Esophagus muscularis mucosa (tissue), 4 donors: ENCODE results near the gene ZFHX3. TPM values are rescaled to one million over a fixed set of nuclear protein-coding genes. Genes with fewer than 3 reads are reported as not detected.

ENCODE experiments used
- DNase-seq: peaks from one replicate; pipeline ENCODE4 v3.0.0-alpha.2; 2017; ENCODE audit errors: extremely low spot score
- H3K27ac ChIP-seq, 4 donors: fragments of 200-600 bp; sonication (generic); replicated peaks in 1 of 4; 1 replicate in 3 of 4; 2 replicates in 1 of 4; pipeline ENCODE4 v1.5.1; 2016 to 2019; ENCODE audit warnings: mild to moderate bottlenecking in 1 of 4
- H3K27me3 ChIP-seq, 4 donors: fragments of 200-600 bp; sonication (generic); one replicate each; pipeline versions ENCODE4 v1.5.1 to v1.6.0; 2016 to 2019
- H3K36me3 ChIP-seq, 4 donors: fragments of 200-600 bp; sonication (generic); one replicate each; pipeline ENCODE4 v1.5.1; 2016 to 2019
- H3K4me1 ChIP-seq, 4 donors: fragments of 200-600 bp; sonication (generic); one replicate each; pipeline ENCODE4 v1.5.1; 2016 to 2019
- H3K4me3 ChIP-seq, 4 donors: fragments of 200-600 bp; sonication (generic); 1 replicate in 2 of 4; 2 replicates in 2 of 4; pipeline ENCODE4 v1.5.1; 2016 to 2019; ENCODE audit warnings: mild to moderate bottlenecking in 4 of 4, moderate library complexity in 1 of 4
- H3K9me3 ChIP-seq, 4 donors: fragments of 200-600 bp; sonication (generic); 1 replicate in 3 of 4; 2 replicates in 1 of 4; pipeline ENCODE4 v1.5.1; 2016 to 2019
- CTCF ChIP-seq, 3 experiments: fragments of 200-600 bp in 2 of 3; fragments of 450-650 bp in 1 of 3; sonication (generic) in 2 of 3; IDR thresholded peaks; one replicate each; pipeline ENCODE4 v1.5.1; 2017 to 2019; ENCODE audit warnings: antibody characterized with exemption in 3 of 3, mild to moderate bottlenecking in 2 of 3, moderate library complexity in 1 of 3
- EP300 ChIP-seq: sonication (generic); formaldehyde crosslinking; IDR thresholded peaks from one replicate; pipeline ENCODE4 v1.6.1; 2017; ENCODE audit warnings: antibody characterized with exemption
- POLR2A ChIP-seq: fragments of 450-650 bp; IDR thresholded peaks from one replicate; pipeline ENCODE4 v1.6.1; 2017; ENCODE audit warnings: antibody characterized with exemption, moderate library complexity, mild to moderate bottlenecking, low read depth
- POLR2AphosphoS5 ChIP-seq, 2 donors: sonication (generic); formaldehyde crosslinking; IDR thresholded peaks; one replicate each; pipeline ENCODE4 v1.6.1; 2017; ENCODE audit warnings: antibody characterized with exemption in 2 of 2
- WGBS: methylation state at CpG from one replicate; pipeline ENCODE4 v1.1.5; 2018; 5-methylcytosine and 5-hydroxymethylcytosine counted together
- intact Hi-C: fragments of 100-400 bp; cut with DNase I; formaldehyde crosslinking; loops from one replicate; pipeline ENCODE4 v1.15.1; 2023
- total RNA-seq, 4 donors: library from RNA; depleted of rRNA; stranded (reverse); fragments of >200 nt; gene quantifications; one replicate each; pipeline versions ENCODE4 v1.1.0 to v1.2.1, GENCODE V29; 2016

The ZFHX3 gene
- total RNA-seq, 4 donors from 2014 or later = 25.7 to 53.0 (median 30.6) TPM

GRCh38 chr16:73048292-73049080 is 558 bp upstream of the ZFHX3 start:
- H3K4me1 ChIP-seq = peaks cover 66 to 92% (median 85%) of the 10 kb centered on the region in 4 donors
- peak overlapping the region; percentile 80 to 87 (median 82) for H3K4me3 ChIP-seq
- intact Hi-C loops = no loop called here
- peak overlapping the region; percentile 92 to 96 (median 94) for H3K27ac ChIP-seq
- DNase-seq = no peak
- H3K9me3 ChIP-seq = no peaks in the 10 kb centered on the region
- 9% methylated on average over 43 of the region's 57 CpGs for WGBS
- peak; percentile 13 to 63 for TF ChIP-seq POLR2AphosphoS5 (IDR thresholded peaks at IDR 0.05)
- TF ChIP-seq CTCF (IDR thresholded peaks at IDR 0.05) = peak in 2 of 3 experiments; percentile 16 to 29
- no peak for TF ChIP-seq POLR2A
- no peaks in the 10 kb centered on the region for H3K27me3 ChIP-seq
- no peaks in the 10 kb centered on the region for H3K36me3 ChIP-seq

- Histone ChIP-seq H3K27ac (peak overlapping the region; percentile 92 to 96 (median 94)), H3K36me3 (no peaks in the 10 kb centered on the region), H3K4me3 (peak overlapping the region; percentile 80 to 87 (median 82)), H3K9me3 (no peaks in the 10 kb centered on the region), H3K27me3 (no peaks in the 10 kb centered on the region), H3K4me1 (peaks cover 68 to 93% (median 86%) of the 10 kb centered on the region in 4 donors)
- 47% methylated on average over 6 of the region's 6 CpGs for WGBS
- TF ChIP-seq POLR2A (no peak), CTCF (IDR thresholded peaks at IDR 0.05) (no peak), EP300 (no peak), POLR2AphosphoS5 (IDR thresholded peaks at IDR 0.05) (peak in 1 of 2 donors; percentile 74)
- no peak for DNase-seq
- intact Hi-C loops = no loop called here
Measured at GRCh38 chr16:73047221-73047535, 750 bp downstream of the ZFHX3 start.

GRCh38 chr16:73046849-73047214 is 1.1 kb downstream of the ZFHX3 start:
- intact Hi-C loops = no loop called here
- no peaks in the 10 kb centered on the region for H3K36me3 ChIP-seq
- H3K27me3 ChIP-seq = no peaks in the 10 kb centered on the region
- TF ChIP-seq EP300 (no peak), POLR2AphosphoS5 (IDR thresholded peaks at IDR 0.05) (no peak), CTCF (IDR thresholded peaks at IDR 0.05) (no peak), POLR2A (no peak)
- H3K27ac ChIP-seq = peak overlapping the region; percentile 92 to 96 (median 94)
- no peak for DNase-seq
- H3K4me1 ChIP-seq = peaks cover 72 to 93% (median 86%) of the 10 kb centered on the region in 4 donors
- WGBS = 68% methylated on average over 4 of the region's 4 CpGs
- H3K4me3 ChIP-seq = peak overlapping the region; percentile 80 to 87 (median 82)
- H3K9me3 ChIP-seq = no peaks in the 10 kb centered on the region

GRCh38 chr16:73046202-73046848 is 1.6 kb downstream of the ZFHX3 start:
- Histone ChIP-seq H3K9me3 (no peaks in the 10 kb centered on the region), H3K27me3 (no peaks in the 10 kb centered on the region), H3K36me3 (no peaks in the 10 kb centered on the region), H3K27ac (peak overlapping the region; percentile 92 to 96 (median 94)), H3K4me3 (peak overlapping the region; percentile 80 to 87 (median 82)), H3K4me1 (peaks cover 72 to 93% (median 83%) of the 10 kb centered on the region in 4 donors)
- TF ChIP-seq EP300 = no peak
- TF ChIP-seq POLR2A = no peak
- TF ChIP-seq POLR2AphosphoS5 (IDR thresholded peaks at IDR 0.05) = no peak
- TF ChIP-seq CTCF (IDR thresholded peaks at IDR 0.05) = no peak
- intact Hi-C loops = no loop called here
- no peak for DNase-seq
- 42% methylated on average over 8 of the region's 8 CpGs for WGBS
